ENCODE measurements around the gene NME5.

Gene NME5

GRCh38 chr5:138103319-138103637 is 36.0 kb downstream of the NME5 start:
- TF ChIP-seq CTCF (IDR thresholded peaks at IDR 0.05; ENCODE audit: low read depth, low read length, poor library complexity, severe bottlenecking) = no peak
- no peak for TF ChIP-seq EZH2phosphoT487 (IDR thresholded peaks at IDR 0.05; ENCODE audit: borderline replicate concordance, low read length)
- Histone ChIP-seq H3K4me2 (ENCODE audit: low read length) (peak overlapping the region; percentile 75), H3K9me2 (replicated peaks; ENCODE audit: control insufficient read depth, low read length) (no peaks in the 10 kb centered on the region), H4K20me1 (ENCODE audit: control insufficient read depth, insufficient read depth, low read depth, low read length) (no peaks in the 10 kb centered on the region), H3K79me2 (ENCODE audit: control insufficient read depth, low read length) (no peaks in the 10 kb centered on the region), H3K4me3 (ENCODE audit: low read length) (peak overlapping the region; percentile 50), H3K27me3 (ENCODE audit: control insufficient read depth, low read length) (no peaks in the 10 kb centered on the region), H3K4me1 (ENCODE audit: control insufficient read depth, low read length) (peaks cover 24% of the 10 kb centered on the region), H3K27ac (ENCODE audit: low read depth, low read length) (peak overlapping the region; percentile 68), H3K9me3 (ENCODE audit: control insufficient read depth, insufficient read depth, low read length) (no peaks in the 10 kb centered on the region), H3F3A (ENCODE audit: control insufficient read depth, insufficient read depth) (no peaks in the 10 kb centered on the region), H3K36me3 (ENCODE audit: control insufficient read depth, low read length) (no peaks in the 10 kb centered on the region)

GRCh38 chr5:138102454-138103318 is 36.5 kb downstream of the NME5 start:
- Histone ChIP-seq H3F3A (ENCODE audit: control insufficient read depth, insufficient read depth) (no peaks in the 10 kb centered on the region), H3K27me3 (ENCODE audit: control insufficient read depth, low read length) (no peaks in the 10 kb centered on the region), H3K9me3 (ENCODE audit: control insufficient read depth, insufficient read depth, low read length) (no peaks in the 10 kb centered on the region), H3K79me2 (ENCODE audit: control insufficient read depth, low read length) (no peaks in the 10 kb centered on the region), H3K4me3 (ENCODE audit: low read length) (peak overlapping the region; percentile 50), H3K4me2 (ENCODE audit: low read length) (peak overlapping the region; percentile 75), H3K4me1 (ENCODE audit: control insufficient read depth, low read length) (peaks cover 24% of the 10 kb centered on the region), H4K20me1 (ENCODE audit: control insufficient read depth, insufficient read depth, low read depth, low read length) (no peaks in the 10 kb centered on the region), H3K27ac (ENCODE audit: low read depth, low read length) (peak overlapping the region; percentile 68), H3K9me2 (replicated peaks; ENCODE audit: control insufficient read depth, low read length) (no peaks in the 10 kb centered on the region), H3K36me3 (ENCODE audit: control insufficient read depth, low read length) (no peaks in the 10 kb centered on the region)
- TF ChIP-seq CTCF (IDR thresholded peaks at IDR 0.05; ENCODE audit: low read depth, low read length, poor library complexity, severe bottlenecking) (no peak), EZH2phosphoT487 (IDR thresholded peaks at IDR 0.05; ENCODE audit: borderline replicate concordance, low read length) (no peak)

DNA sequence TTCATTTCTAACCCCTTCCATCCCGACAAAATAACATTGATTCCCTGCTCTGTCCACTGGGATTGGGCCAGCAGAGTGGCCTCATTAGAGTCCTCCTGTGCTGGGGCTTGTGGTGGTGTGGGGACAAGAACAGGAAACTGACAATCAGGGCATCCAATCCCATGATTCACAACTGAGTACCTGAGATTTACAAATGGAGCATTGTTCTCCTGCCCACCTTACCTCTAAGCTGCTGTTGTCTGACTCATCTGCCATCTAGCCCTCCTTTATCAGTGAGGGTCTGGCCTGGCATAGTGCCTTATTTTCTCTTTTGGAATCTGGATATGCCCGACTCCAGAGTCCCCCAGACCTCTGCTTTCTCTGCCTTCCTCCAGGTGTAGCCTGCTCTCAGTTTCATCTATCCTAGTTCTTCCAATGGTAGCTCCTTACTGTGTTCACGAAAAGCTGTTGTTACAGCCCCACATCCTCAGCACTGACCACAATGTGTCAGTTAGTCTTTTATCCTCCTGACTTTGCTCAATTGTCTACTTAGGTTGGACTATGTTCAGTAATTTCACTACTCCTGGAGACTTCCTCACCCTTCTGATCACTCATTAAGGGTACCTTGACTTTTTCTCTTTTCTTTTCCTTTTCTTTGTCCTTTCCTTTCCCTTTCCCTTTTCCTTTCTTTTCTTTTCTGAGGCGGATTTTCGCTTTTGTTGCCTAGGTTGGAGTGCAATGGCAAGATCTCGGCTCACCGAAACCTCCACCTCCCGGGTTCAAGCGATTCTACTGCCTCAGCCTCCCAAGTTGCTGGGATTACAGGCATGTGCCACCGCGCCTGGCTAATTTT is 42.0 kb downstream of the NME5 start:
- peaks cover 15% of the 10 kb centered on the region for H3K27me3 ChIP-seq (ENCODE audit: control insufficient read depth, low read length)
- H3K4me3 ChIP-seq (ENCODE audit: low read length) = no peak overlapping the region
- no peak for TF ChIP-seq CTCF (IDR thresholded peaks at IDR 0.05; ENCODE audit: low read depth, low read length, poor library complexity, severe bottlenecking)
- TF ChIP-seq EZH2phosphoT487 (IDR thresholded peaks at IDR 0.05; ENCODE audit: borderline replicate concordance, low read length) = no peak
- H3F3A ChIP-seq (ENCODE audit: control insufficient read depth, insufficient read depth) = no peaks in the 10 kb centered on the region
- no peaks in the 10 kb centered on the region for H3K9me3 ChIP-seq (ENCODE audit: control insufficient read depth, insufficient read depth, low read length)
- H3K9me2 ChIP-seq (replicated peaks; ENCODE audit: control insufficient read depth, low read length) = no peaks in the 10 kb centered on the region
- no peaks in the 10 kb centered on the region for H3K79me2 ChIP-seq (ENCODE audit: control insufficient read depth, low read length)
- no peak overlapping the region for H3K4me2 ChIP-seq (ENCODE audit: low read length)
- peaks cover 8% of the 10 kb centered on the region for H3K4me1 ChIP-seq (ENCODE audit: control insufficient read depth, low read length)
- H3K27ac ChIP-seq (ENCODE audit: low read depth, low read length) = no peak overlapping the region
- no peaks in the 10 kb centered on the region for H3K36me3 ChIP-seq (ENCODE audit: control insufficient read depth, low read length)
- H4K20me1 ChIP-seq (ENCODE audit: control insufficient read depth, insufficient read depth, low read depth, low read length) = no peaks in the 10 kb centered on the region
